Measurements from ENCODE around the gene KLF13. TPM values are rescaled to one million over a fixed set of nuclear protein-coding genes. Genes with fewer than 3 reads are reported as not detected.

KLF13 gene
- total and polyA plus RNA-seq, 2 experiments from 2014 or later = 23.5 to 28.6 TPM

GRCh38 chr15:31324806-31325594 is 1.6 kb upstream of the KLF13 start (continued):
- TF ChIP-seq ZNF462 (CRISPR knock-in tag; IDR thresholded peaks at IDR 0.05) (no peak), NANOG (IDR thresholded peaks at IDR 0.05; ENCODE audit: borderline replicate concordance) (no peak), REST (IDR thresholded peaks at IDR 0.05; ENCODE audit: unreplicated experiment) (no peak), EZH2phosphoT487 (IDR thresholded peaks at IDR 0.05; ENCODE audit: unreplicated experiment) (no peak), ETS1 (IDR thresholded peaks at IDR 0.05) (no peak)
